BLaER1 treated with 17β-estradiol and CSF1 and Interleukin-3, amounts not matched to agents 10 nM and 100 nM (cell line): Measurements from ENCODE around the gene TDP1.

ENCODE experiments used
- H3K27ac ChIP-seq, 11 experiments: shearing (Covaris generic); formaldehyde crosslinking; 2 replicates each; pipeline ENCODE4 v1.8.1; 2022
- H3K27me3 ChIP-seq, 11 experiments: shearing (Covaris generic); formaldehyde crosslinking; 2 replicates each; pipeline ENCODE4 v1.8.1; 2022
- H3K36me3 ChIP-seq, 11 experiments: shearing (Covaris generic); formaldehyde crosslinking; 2 replicates each; pipeline ENCODE4 v1.8.1; 2022
- H3K4me1 ChIP-seq, 10 experiments: shearing (Covaris generic); formaldehyde crosslinking; 2 replicates each; pipeline ENCODE4 v1.8.1; 2022
- H3K4me2 ChIP-seq, 11 experiments: shearing (Covaris generic); formaldehyde crosslinking; 2 replicates each; pipeline ENCODE4 v1.8.1; 2022
- H3K4me3 ChIP-seq, 10 experiments: shearing (Covaris generic); formaldehyde crosslinking; 2 replicates each; pipeline ENCODE4 v1.8.1; 2022
- H3K9ac ChIP-seq, 11 experiments: shearing (Covaris generic); formaldehyde crosslinking; 2 replicates each; pipeline ENCODE4 v1.8.1; 2022
- H3K9me3 ChIP-seq, 11 experiments: shearing (Covaris generic); formaldehyde crosslinking; replicated peaks in 1 of 11; 2 replicates each; pipeline ENCODE4 v1.8.1; 2022
- H4K20me1 ChIP-seq, 11 experiments: shearing (Covaris generic); formaldehyde crosslinking; 2 replicates each; pipeline ENCODE4 v1.8.1; 2022
- Cebpa-rat ChIP-seq, 11 experiments: shearing (Covaris generic); IDR thresholded peaks; 2 replicates each; pipeline ENCODE4 v1.8.1; 2022

Gene TDP1

GRCh38 chr14:89927186-89927865 lies 28.4 kb upstream of the TDP1 start:
- Histone ChIP-seq H3K36me3 (peaks cover 0 to 21% (median 14%) of the 10 kb centered on the region in 11 experiments; a peak in 15 of 22 replicates), H4K20me1 (no peaks in the 10 kb centered on the region), H3K27me3 (no peaks in the 10 kb centered on the region), H3K27ac (no peak overlapping the region), H3K4me2 (peak overlapping the region in 3 of 11 experiments; percentile 2 to 35 (median 10); a peak in 3 of 22 replicates), H3K9me3 (no peaks in the 10 kb centered on the region), H3K4me1 (peaks cover 0 to 15% (median 0%) of the 10 kb centered on the region in 10 experiments; a peak in 5 of 20 replicates), H3K9ac (no peak overlapping the region), H3K4me3 (no peak overlapping the region)
- TF ChIP-seq Cebpa-rat (IDR thresholded peaks at IDR 0.05), result no peak

- Histone ChIP-seq H3K9me3 (no peaks in the 10 kb centered on the region), H3K9ac (no peak overlapping the region), H3K4me2 (no peak overlapping the region), H3K4me3 (no peak overlapping the region), H3K27ac (no peak overlapping the region), H3K36me3 (peaks cover 0 to 19% (median 13%) of the 10 kb centered on the region in 11 experiments; a peak in 14 of 22 replicates), H4K20me1 (no peaks in the 10 kb centered on the region), H3K27me3 (no peaks in the 10 kb centered on the region), H3K4me1 (no peaks in the 10 kb centered on the region)
- no peak for TF ChIP-seq Cebpa-rat (IDR thresholded peaks at IDR 0.05)
These were observed 22.7 kb upstream of the TDP1 start for GRCh38 chr14:89933002-89933401.

- Histone ChIP-seq H3K4me2 (no peak overlapping the region), H4K20me1 (no peaks in the 10 kb centered on the region), H3K36me3 (peaks cover 0 to 5% (median 0%) of the 10 kb centered on the region in 11 experiments; a peak in 2 of 22 replicates), H3K27me3 (no peaks in the 10 kb centered on the region), H3K9ac (no peak overlapping the region), H3K4me3 (no peak overlapping the region), H3K27ac (no peak overlapping the region), H3K4me1 (no peaks in the 10 kb centered on the region), H3K9me3 (no peaks in the 10 kb centered on the region)
- no peak for TF ChIP-seq Cebpa-rat (IDR thresholded peaks at IDR 0.05)
These were observed 19.0 kb upstream of the TDP1 start for GRCh38 chr14:89936654-89937185.

- Histone ChIP-seq H3K27me3 (no peaks in the 10 kb centered on the region), H3K4me3 (no peak overlapping the region), H3K9me3 (no peaks in the 10 kb centered on the region), H3K4me2 (no peak overlapping the region), H3K9ac (no peak overlapping the region), H4K20me1 (no peaks in the 10 kb centered on the region), H3K27ac (no peak overlapping the region), H3K36me3 (peaks cover 0 to 9% (median 0%) of the 10 kb centered on the region in 11 experiments; a peak in 2 of 22 replicates), H3K4me1 (no peaks in the 10 kb centered on the region)
- TF ChIP-seq Cebpa-rat (IDR thresholded peaks at IDR 0.05), result no peak
These were observed 13.8 kb upstream of the TDP1 start for GRCh38 chr14:89941830-89942377.

- no peak overlapping the region for H3K27ac ChIP-seq
- H3K4me2 ChIP-seq, result no peak overlapping the region
- H3K9ac ChIP-seq, result no peak overlapping the region
- H3K4me1 ChIP-seq, result no peaks in the 10 kb centered on the region
- H3K9me3 ChIP-seq, result no peaks in the 10 kb centered on the region
- H3K4me3 ChIP-seq, result no peak overlapping the region
- H3K36me3 ChIP-seq, result peaks cover 7 to 32% (median 19%) of the 10 kb centered on the region in 11 experiments
- H3K27me3 ChIP-seq, result no peaks in the 10 kb centered on the region
- no peak for TF ChIP-seq Cebpa-rat (IDR thresholded peaks at IDR 0.05)
- no peaks in the 10 kb centered on the region for H4K20me1 ChIP-seq
These were observed 8.4 kb upstream of the TDP1 start for GRCh38 chr14:89947344-89947743.

GRCh38 chr14:89952576-89952975 lies 3.2 kb upstream of the TDP1 start:
- Histone ChIP-seq H3K36me3 (peaks cover 13 to 41% (median 23%) of the 10 kb centered on the region in 11 experiments), H3K4me1 (peaks cover 20 to 28% (median 24%) of the 10 kb centered on the region in 10 experiments), H3K9me3 (peaks cover 0 to 8% (median 4%) of the 10 kb centered on the region in 11 experiments; a peak in 20 of 22 replicates), H3K27me3 (no peaks in the 10 kb centered on the region), H3K4me2 (no peak overlapping the region), H3K9ac (no peak overlapping the region), H3K4me3 (no peak overlapping the region), H3K27ac (no peak overlapping the region), H4K20me1 (no peaks in the 10 kb centered on the region)
- no peak for TF ChIP-seq Cebpa-rat (IDR thresholded peaks at IDR 0.05)

GRCh38 chr14:89953602-89954001 lies 2.1 kb upstream of the TDP1 start:
- TF ChIP-seq Cebpa-rat (IDR thresholded peaks at IDR 0.05), result no peak
- no peaks in the 10 kb centered on the region for H4K20me1 ChIP-seq
- H3K9me3 ChIP-seq, result peaks cover 10 to 18% (median 14%) of the 10 kb centered on the region in 11 experiments
- H3K27ac ChIP-seq, result no peak overlapping the region
- H3K9ac ChIP-seq, result peak overlapping the region; percentile 67 to 96 (median 88); a peak in 15 of 22 replicates
- H3K27me3 ChIP-seq, result no peaks in the 10 kb centered on the region
- peaks cover 22 to 30% (median 26%) of the 10 kb centered on the region in 10 experiments for H3K4me1 ChIP-seq
- H3K36me3 ChIP-seq, result peaks cover 23 to 47% (median 30%) of the 10 kb centered on the region in 11 experiments
- peak overlapping the region; percentile 76 to 94 (median 91) for H3K4me2 ChIP-seq
- H3K4me3 ChIP-seq, result peak overlapping the region; percentile 78 to 96 (median 86); a peak in 16 of 20 replicates

- peak within 1 kb of the TSS; percentile 81 to 95 (median 91) for H3K4me2 ChIP-seq
- H3K27me3 ChIP-seq, result no peaks in the 10 kb centered on the region
- peak within 1 kb of the TSS; percentile 88 to 97 (median 94) for H3K9ac ChIP-seq
- H3K27ac ChIP-seq, result peak within 1 kb of the TSS; percentile 52 to 98 (median 95); a peak in 21 of 22 replicates
- H4K20me1 ChIP-seq, result no peaks in the 10 kb centered on the region
- H3K36me3 ChIP-seq, result peaks cover 24 to 47% (median 31%) of the 10 kb centered on the region in 11 experiments
- TF ChIP-seq Cebpa-rat (IDR thresholded peaks at IDR 0.05), result no peak
- peaks cover 22 to 34% (median 27%) of the 10 kb centered on the region in 10 experiments for H3K4me1 ChIP-seq
- peaks cover 10 to 23% (median 20%) of the 10 kb centered on the region in 11 experiments for H3K9me3 ChIP-seq
- peak within 1 kb of the TSS; percentile 78 to 96 (median 86) for H3K4me3 ChIP-seq
These were observed 1.4 kb upstream of the TDP1 start, which contains the start of gene EFCAB11 for GRCh38 chr14:89954070-89955021. EFCAB11 (minus strand) TSS chr14:89954730; CDS start chr14:89954660, 70 bp downstream.
